H54 (cell line): Measurements from ENCODE around the gene ALOX15.
"Not testable (repeated sequence)": the region's sequence is repeated elsewhere in the genome, so short reads cannot be mapped to it uniquely, and the experiment has no call there.

Experiments
- DNase-seq: peaks from one replicate; pipeline ENCODE4 v3.0.0; 2011; ENCODE audit warnings: low spot score, mixed read lengths; ENCODE audit not compliant: insufficient read length
- FAIRE-seq: peaks from 3 replicates; lab custom pipeline; 2011; peaks lifted over from hg19 to GRCh38; lab: Jason Lieb, UNC
- POLR2A ChIP-seq: IDR thresholded peaks from 2 replicates; pipeline ENCODE4 v1.6.1; 2011; ENCODE audit warnings: low read depth, mild to moderate bottlenecking, low read length

The ALOX15 gene

GRCh38 chr17:4599505-4600281 is 41.8 kb downstream of the ALOX15 start:
- FAIRE-seq = no peak
- no peak for DNase-seq
- TF ChIP-seq POLR2A = no peak

- no peak for FAIRE-seq
- no peak for DNase-seq
- no peak for TF ChIP-seq POLR2A
Measured at GRCh38 chr17:4598776-4599504, 42.5 kb downstream of the ALOX15 start.

GRCh38 chr17:4597975-4598374 is 43.5 kb downstream of the ALOX15 start:
- DNase-seq (no peak), FAIRE-seq (no peak)
- TF ChIP-seq POLR2A = no peak

DNA sequence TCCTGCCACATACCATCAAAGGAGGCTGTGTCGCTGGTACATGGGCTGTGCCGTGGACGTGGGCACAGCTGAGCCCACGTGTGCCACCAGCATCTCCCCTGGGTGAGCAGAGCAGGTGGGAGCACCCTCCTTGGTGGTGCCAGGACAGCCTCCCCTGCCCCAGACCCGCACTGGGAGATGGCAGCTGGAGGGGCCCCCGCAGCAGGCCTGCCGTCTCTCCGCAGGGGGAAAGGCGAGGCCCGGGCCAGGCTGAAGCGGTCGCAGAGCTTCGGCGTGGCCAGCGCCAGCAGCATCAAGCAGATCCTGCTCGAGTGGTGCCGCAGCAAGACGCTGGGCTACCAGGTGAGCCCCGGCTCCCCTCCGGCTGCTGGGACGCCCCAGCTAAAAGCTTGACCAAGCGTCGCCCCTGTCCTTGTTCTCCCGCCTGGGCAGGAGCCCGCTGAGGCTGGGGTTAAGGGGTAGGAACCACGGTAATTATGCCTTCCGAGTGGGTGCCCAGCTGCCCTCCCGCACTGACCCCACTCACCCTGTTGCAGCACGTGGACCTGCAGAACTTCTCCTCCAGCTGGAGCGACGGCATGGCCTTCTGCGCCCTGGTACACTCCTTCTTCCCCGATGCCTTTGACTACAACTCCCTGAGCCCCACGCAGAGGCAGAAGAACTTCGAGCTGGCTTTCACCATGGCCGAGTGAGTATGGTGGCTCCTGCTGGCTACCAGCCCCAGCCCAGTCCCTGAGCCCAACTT is 44.7 kb downstream of the ALOX15 start:
- no peak for TF ChIP-seq POLR2A
- FAIRE-seq (no peak), DNase-seq (no peak)

GRCh38 chr17:4595685-4596342 is 45.7 kb downstream of the ALOX15 start:
- FAIRE-seq, DNase-seq: not testable (repeated sequence)

GRCh38 chr17:4594931-4595684 is 46.4 kb downstream of the ALOX15 start:
- DNase-seq = no peak
- no peak for FAIRE-seq
- TF ChIP-seq POLR2A = no peak

GRCh38 chr17:4594406-4594805 is 47.1 kb downstream of the ALOX15 start:
- FAIRE-seq (no peak), DNase-seq (no peak)
- TF ChIP-seq POLR2A = no peak

DNA sequence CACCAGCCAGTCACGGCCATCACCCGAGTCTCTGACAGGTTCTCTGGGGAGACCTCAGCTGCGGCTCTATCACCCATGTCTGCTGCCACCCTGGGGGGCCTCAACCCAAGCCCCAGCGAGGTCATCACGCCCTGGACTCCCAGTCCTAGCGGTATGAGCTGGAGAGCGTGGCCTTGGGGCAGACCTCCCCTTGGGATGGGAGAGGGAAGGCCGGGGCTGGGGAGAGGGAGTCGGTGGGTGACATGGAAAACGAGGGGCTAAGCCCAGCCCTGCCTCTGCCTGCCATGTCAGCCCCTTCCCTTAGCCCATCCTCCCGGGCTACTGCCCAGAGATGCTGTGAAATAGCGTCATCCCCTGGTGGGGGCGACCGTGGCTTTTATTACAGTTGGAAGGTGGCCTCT is 48.5 kb downstream of the ALOX15 start:
- FAIRE-seq = no peak
- TF ChIP-seq POLR2A = no peak
- DNase-seq = no peak

- TF ChIP-seq POLR2A = no peak
- no peak for DNase-seq
- FAIRE-seq = no peak
Measured at GRCh38 chr17:4592240-4593005, 49.1 kb downstream of the ALOX15 start.

DNA sequence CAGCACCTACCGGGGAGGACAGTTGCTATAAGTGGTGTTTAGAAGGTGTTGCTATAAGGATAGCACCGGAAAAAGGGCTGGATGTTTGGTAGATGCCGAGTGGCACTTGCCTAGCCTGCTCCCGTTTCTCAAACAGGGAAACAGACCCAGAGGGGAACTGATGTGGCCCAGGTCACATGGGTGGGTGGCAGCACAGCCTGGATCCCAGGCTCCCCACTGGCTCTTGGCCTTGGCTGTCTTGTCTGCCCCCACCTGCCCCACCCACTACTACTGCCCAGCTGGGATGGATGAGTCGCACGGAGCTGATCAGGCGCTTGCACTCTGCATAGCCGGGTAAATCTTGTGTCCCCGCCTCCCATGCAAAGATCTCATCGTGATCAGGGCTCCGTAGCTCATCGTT is 49.9 kb downstream of the ALOX15 start:
- TF ChIP-seq POLR2A = no peak
- FAIRE-seq (no peak), DNase-seq (peak; percentile 80)

DNA sequence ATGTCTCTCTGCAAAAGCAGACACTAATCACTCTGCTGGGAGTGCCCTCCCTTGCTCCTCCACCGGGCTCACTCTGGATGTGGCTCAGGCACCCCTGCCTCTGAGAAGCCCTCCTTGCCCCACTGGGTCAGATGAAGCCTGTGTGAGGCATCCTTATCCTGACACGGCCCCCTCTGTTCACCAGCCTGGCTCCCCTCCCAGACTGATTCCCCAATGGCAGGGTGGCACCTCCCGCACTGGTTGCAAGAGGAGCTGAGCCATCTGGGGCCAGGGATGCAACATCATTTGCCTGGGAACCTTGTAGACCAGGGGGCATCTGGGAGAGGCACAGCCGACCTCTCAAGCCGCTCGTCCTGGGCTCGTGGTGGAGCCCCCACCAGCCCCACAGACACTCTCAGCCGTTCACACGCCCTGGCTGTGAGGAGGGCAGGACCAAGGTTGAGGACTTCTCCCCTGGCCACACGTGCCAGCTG is 50.5 kb downstream of the ALOX15 start:
- no peak for TF ChIP-seq POLR2A
- DNase-seq (no peak), FAIRE-seq (no peak)

GRCh38 chr17:4590042-4590441 is 51.4 kb downstream of the ALOX15 start:
- not testable (repeated sequence) for DNase-seq, FAIRE-seq
